Measurements from ENCODE around the gene UNC5C.
"Not testable (repeated sequence)": the region's sequence is repeated elsewhere in the genome, so short reads cannot be mapped to it uniquely, and the experiment has no call there.

UNC5C gene

GRCh38 chr4:95180531-95181242 is 368.1 kb downstream of the UNC5C start:
- DNase-seq (ENCODE audit: low read depth), result no peak

- no peak for DNase-seq (ENCODE audit: low read depth)
These were observed 369.8 kb downstream of the UNC5C start for GRCh38 chr4:95178938-95179337.

DNA sequence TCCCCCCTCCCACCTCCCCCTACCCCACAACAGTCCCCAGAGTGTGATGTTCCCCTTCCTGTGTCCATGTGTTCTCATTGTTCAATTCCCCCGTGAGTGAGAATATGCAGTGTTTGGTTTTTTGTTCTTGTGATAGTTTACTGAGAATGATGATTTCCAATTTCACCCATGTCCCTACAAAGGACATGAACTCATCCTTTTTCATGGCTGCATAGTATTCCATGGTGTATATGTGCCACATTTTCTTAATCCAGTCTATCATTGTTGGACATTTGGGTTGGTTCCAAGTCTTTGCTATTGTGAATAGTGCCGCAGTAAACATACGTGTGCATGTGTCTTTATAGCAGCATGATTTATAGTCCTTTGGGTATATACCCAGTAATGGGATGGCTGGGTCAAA is 377.4 kb downstream of the UNC5C start:
- not testable (repeated sequence) for DNase-seq (ENCODE audit: low read depth)

- no peak for DNase-seq (ENCODE audit: low read depth)
These were observed 378.6 kb downstream of the UNC5C start for GRCh38 chr4:95170176-95170575.

GRCh38 chr4:95167805-95168204 is 381.0 kb downstream of the UNC5C start:
- DNase-seq (ENCODE audit: low read depth), result no peak

DNA sequence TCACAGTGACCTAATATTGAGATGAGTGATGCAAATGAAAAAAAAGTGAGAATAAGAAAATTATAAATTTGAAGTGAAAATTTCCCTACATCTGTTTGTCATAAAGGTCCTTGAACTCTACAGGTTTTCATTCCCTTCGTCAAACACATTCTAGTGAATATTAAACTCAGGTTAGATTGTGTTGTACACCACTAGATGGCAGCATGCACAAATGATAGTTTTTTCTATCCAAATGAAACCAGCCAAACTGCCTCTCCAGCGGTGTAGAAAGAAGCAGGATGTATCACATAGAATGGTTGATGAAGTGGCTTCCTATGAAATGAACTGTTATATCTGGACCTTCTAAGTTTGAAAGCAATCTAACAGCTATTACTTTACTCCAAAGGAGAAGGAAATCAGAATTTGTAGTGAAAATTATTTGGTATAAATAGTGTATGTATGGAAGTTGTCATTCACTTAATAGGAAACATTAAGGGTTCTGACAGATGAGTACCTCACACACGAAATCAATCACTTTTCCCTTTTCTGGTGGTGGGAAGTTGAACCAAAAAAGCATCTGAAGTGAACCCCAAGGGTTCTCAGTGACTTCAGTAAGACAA is 382.7 kb downstream of the UNC5C start:
- peak; percentile 46 for DNase-seq (ENCODE audit: low read depth)

DNA sequence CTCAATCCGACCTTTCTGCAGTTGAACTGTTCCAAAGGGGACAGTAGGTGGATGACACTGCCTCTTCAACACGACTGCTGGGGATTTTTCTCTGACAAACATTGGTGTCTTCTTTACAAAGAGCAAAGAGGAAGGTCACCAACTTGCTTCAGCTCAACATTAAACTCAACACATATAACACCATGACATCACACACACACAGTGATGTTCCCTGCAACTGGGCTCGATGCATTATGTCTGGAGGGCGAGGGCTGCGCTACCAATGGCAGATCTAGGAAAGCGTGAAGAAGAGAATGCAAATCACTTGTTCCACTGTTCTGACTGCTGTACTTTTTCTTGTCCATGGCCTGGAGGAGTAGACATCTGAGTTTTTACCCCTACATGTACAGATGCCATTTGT is 385.9 kb downstream of the UNC5C start:
- no peak for DNase-seq (ENCODE audit: low read depth)

DNA sequence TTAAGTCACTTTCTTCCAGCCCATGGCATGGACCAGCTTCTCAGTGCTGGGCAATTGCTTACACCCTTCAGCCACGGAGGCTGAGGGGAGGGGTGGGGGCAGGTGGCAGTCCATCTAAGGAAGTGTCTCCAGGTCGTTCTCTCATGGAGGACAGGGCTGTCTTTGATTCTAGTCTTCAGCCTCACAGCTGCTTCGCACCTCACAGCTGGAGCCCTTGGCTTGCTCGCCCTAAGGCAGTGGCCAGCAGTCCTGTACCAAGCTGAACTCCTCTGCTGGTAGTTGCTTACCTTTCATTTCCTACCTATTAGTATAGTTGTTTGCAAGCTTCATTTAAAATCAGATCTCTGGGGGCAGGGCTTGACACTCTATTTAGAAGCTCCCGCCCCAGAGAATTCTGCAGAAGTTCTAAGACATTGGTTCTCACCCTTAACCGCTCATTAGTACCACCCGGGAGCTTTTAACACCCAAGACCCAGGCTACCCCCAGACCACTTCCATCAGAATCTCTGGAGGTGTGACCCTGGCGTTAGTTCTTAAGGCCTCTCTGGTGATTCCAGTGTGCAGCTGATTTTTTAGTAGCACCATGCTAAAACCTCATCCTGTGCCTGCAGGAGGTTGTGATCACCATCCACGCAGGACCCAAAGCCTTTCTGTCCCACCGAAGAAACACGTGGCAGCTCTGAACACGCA is 386.8 kb downstream of the UNC5C start:
- no peak for DNase-seq (ENCODE audit: low read depth)

DNA sequence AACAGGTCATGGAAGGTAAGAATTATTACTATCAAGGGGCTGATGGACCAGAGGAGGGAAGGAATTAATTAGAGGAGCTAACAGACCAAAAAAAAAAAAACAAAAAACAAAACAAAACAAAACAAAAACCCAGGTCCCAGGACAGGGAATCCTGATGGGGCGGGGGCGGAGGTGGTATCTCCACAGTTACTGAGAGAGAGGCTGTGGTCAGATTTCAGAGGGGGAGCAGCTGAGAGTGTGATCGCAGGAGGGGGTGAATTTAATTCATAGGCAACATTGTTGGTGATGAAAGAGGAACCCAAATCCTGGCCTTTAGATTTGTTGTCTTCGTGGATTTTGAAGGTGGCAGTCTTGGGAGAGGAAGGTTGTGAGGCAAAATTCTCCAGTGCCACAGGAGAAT is 389.4 kb downstream of the UNC5C start:
- DNase-seq (ENCODE audit: low read depth), result no peak

- no peak for DNase-seq (ENCODE audit: low read depth)
These were observed 390.1 kb downstream of the UNC5C start for GRCh38 chr4:95158626-95159025.

DNA sequence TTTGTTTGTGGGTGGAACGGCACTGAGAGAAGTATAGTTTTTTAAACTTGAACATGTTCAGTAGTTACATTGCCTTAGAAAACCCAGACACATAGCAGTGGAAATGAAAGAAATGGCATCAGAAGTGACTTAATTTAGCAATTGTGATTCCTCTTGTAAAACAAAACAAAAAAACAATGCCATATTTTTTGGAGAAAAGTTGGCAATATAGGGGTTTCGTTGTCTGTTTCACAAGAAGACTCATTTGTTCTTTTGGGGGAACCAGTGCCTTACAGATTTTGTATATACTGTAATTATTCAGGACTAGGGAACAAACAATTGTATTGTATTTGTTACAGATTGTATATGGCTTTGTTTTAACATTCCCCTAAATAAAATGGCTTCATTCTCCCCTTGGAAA is 390.7 kb downstream of the UNC5C start:
- DNase-seq (ENCODE audit: low read depth), result no peak

DNA sequence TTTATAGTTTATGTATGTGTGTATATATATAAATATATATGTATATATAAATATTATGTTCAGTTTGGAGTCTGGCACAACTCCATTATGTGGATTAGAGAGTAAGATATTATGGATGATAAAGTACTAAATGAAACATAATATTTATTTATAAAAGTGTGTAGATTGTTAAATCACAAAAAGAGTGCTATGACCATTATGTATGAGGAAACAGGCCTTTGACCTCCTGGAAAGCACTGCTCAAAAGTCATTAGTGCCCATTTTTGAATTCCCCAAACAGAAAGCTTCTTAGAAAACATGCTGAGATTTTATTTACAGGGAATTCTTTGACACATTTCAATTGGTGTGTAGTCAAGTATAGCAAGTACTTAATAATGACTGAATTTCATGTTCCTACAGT is 391.2 kb downstream of the UNC5C start:
- no peak for DNase-seq (ENCODE audit: low read depth)

- DNase-seq (ENCODE audit: low read depth), result no peak
These were observed 392.4 kb downstream of the UNC5C start for GRCh38 chr4:95156452-95156765.

GRCh38 chr4:95155759-95156451 is 392.9 kb downstream of the UNC5C start:
- DNase-seq (ENCODE audit: low read depth), result peak; percentile 30

GRCh38 chr4:95153182-95153581 is 395.6 kb downstream of the UNC5C start:
- no peak for DNase-seq (ENCODE audit: low read depth)

DNA sequence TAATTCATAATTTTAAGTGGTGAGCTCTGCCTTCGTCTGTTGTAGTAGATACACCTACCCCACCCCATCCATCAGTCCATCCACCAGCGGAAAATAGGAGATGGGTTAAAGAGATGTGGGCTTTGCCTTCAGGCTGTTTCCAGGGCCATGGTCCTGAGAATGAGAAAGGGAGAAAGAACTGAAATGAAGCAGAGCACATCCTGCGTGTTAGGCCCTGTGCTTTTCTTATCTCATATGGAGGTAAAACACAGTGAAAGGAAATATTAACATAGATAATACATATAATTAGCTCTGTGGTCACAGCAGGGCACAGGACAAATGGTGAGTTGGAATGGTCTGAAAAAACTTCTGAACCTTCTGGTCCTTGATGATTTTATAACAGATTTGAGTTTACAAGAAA is 397.5 kb downstream of the UNC5C start:
- DNase-seq (ENCODE audit: low read depth), result no peak

GRCh38 chr4:95142932-95143331 is 405.8 kb downstream of the UNC5C start:
- DNase-seq (ENCODE audit: low read depth), result no peak

GRCh38 chr4:95141361-95141760 is 407.4 kb downstream of the UNC5C start:
- DNase-seq (ENCODE audit: low read depth), result no peak

- DNase-seq (ENCODE audit: low read depth), result not testable (repeated sequence)
These were observed 409.3 kb downstream of the UNC5C start for GRCh38 chr4:95139424-95139823.

GRCh38 chr4:95134016-95134415 is 414.8 kb downstream of the UNC5C start:
- DNase-seq (ENCODE audit: low read depth), result not testable (repeated sequence)

DNA sequence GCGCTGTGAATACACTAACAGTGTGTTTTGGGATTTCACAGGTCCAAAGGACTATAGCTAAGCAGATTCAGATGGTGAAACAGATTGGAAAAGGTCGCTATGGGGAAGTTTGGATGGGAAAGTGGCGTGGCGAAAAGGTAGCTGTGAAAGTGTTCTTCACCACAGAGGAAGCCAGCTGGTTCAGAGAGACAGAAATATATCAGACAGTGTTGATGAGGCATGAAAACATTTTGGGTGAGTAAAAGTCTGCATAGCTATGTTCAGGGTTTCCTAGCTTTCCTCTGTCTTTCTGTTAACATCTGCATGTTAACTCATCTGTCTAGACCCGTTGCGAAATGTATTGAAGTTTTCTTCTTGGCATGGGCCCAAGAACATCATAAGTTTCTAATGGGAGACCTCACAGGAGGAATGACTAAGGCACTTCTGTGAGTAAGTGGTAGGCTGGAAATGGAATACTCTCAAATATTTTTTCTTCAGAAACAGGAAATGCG is 418.9 kb downstream of the UNC5C start:
- peak; percentile 99 for DNase-seq (ENCODE audit: low read depth)

DNA sequence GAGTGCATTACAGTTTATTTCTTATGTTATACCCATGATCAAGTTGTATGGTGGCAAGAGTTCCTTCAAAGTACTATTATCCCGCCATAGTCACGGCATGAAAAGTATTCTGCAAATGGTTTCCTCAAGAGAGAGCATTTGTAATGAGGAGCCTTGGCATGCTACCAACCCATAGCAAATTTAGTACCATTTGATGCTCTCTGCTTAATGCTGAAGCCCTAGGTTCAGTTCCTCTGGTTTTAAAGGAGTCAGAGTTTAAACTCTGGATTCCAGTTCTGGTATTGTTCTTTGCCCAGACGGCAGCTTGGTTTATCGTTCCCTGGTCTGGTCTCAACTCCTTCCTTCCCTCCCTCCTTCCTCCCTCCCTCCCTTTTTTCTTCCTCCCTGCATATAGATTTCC is 419.7 kb downstream of the UNC5C start:
- DNase-seq (ENCODE audit: low read depth), result no peak
